Fibroblast of upper back skin (primary cell): Measurements from ENCODE around the gene MPST.
"Not testable (repeated sequence)": the region's sequence is repeated elsewhere in the genome, so short reads cannot be mapped to it uniquely, and the experiment has no call there.

Experiments
- DNase-seq: peaks from one replicate; pipeline ENCODE4 v3.0.0-alpha.2; 2013

The MPST gene

GRCh38 chr22:37062702-37063381 is 43.3 kb downstream of the MPST start:
- DNase-seq: no peak

- DNase-seq: no peak
These were observed 44.2 kb downstream of the MPST start for GRCh38 chr22:37063431-37064420.

- DNase-seq: no peak
These were observed 45.0 kb downstream of the MPST start for GRCh38 chr22:37064553-37064952.

- no peak for DNase-seq
These were observed 45.6 kb downstream of the MPST start for GRCh38 chr22:37065180-37065579.

GRCh38 chr22:37065961-37066360 is 46.4 kb downstream of the MPST start:
- no peak for DNase-seq

- no peak for DNase-seq
These were observed 47.9 kb downstream of the MPST start for GRCh38 chr22:37067428-37067827.

- no peak for DNase-seq
These were observed 49.3 kb downstream of the MPST start for GRCh38 chr22:37068859-37069258.

- no peak for DNase-seq
These were observed 49.8 kb downstream of the MPST start for GRCh38 chr22:37069319-37069718.

- no peak for DNase-seq
These were observed 50.2 kb downstream of the MPST start for GRCh38 chr22:37069719-37070118.

GRCh38 chr22:37070334-37070733 is 50.8 kb downstream of the MPST start:
- DNase-seq: no peak

- DNase-seq: no peak
These were observed 51.2 kb downstream of the MPST start for GRCh38 chr22:37070744-37071143.

GRCh38 chr22:37071850-37072592 is 52.5 kb downstream of the MPST start:
- not testable (repeated sequence) for DNase-seq

- DNase-seq: no peak
These were observed 53.1 kb downstream of the MPST start for GRCh38 chr22:37072673-37073072.

GRCh38 chr22:37074537-37074936 is 55.0 kb downstream of the MPST start:
- DNase-seq: no peak

GRCh38 chr22:37075046-37075445 is 55.5 kb downstream of the MPST start:
- DNase-seq: no peak

GRCh38 chr22:37075822-37076433 is 56.4 kb downstream of the MPST start:
- no peak for DNase-seq

GRCh38 chr22:37077802-37078448 is 58.4 kb downstream of the MPST start:
- peak; percentile 23 for DNase-seq

- DNase-seq: no peak
These were observed 59.6 kb downstream of the MPST start for GRCh38 chr22:37079158-37079557.
